GM23338 (cell line): ENCODE data around the gene LAD1.

Experiments
- CREB1 ChIP-seq: fragments of 250-450 bp; sonication (Bioruptor Pico); IDR thresholded peaks from 2 replicates; pipeline ENCODE4 v1.5.0; 2020; ENCODE audit warnings: low read depth, mild to moderate bottlenecking, moderate library complexity
- CTCF ChIP-seq, 2 experiments: fragments of 200-600 bp in 1 of 2; sonication (generic) in 1 of 2; conservative IDR thresholded peaks; 2 replicates each; pipeline versions ENCODE4 v1.5.1 to v1.6.1; 2016 to 2017; ENCODE audit warnings: antibody characterized with exemption in 2 of 2, low read depth in 2 of 2, mild to moderate bottlenecking in 2 of 2, moderate library complexity in 1 of 2
- EZH2 ChIP-seq: fragments of 200-600 bp; sonication (generic); IDR thresholded peaks from one replicate; pipeline ENCODE4 v1.8.0; 2017; ENCODE audit warnings: antibody characterized with exemption, mild to moderate bottlenecking, low read depth; ENCODE audit not compliant: unreplicated experiment
- EZH2phosphoT487 ChIP-seq: fragments of 200-600 bp; sonication (generic); IDR thresholded peaks from one replicate; pipeline ENCODE4 v1.8.1; 2018; ENCODE audit warnings: antibody characterized with exemption; ENCODE audit not compliant: unreplicated experiment
- JUNB ChIP-seq: IDR thresholded peaks from one replicate; pipeline ENCODE4 v1.6.1; 2016; ENCODE audit warnings: antibody characterized with exemption; ENCODE audit not compliant: unreplicated experiment
- NANOG ChIP-seq: IDR thresholded peaks from 2 replicates; pipeline ENCODE4 v1.6.1; 2016; ENCODE audit warnings: antibody characterized with exemption, borderline replicate concordance
- POLR2AphosphoS5 ChIP-seq: IDR thresholded peaks from 2 replicates; pipeline ENCODE4 v1.6.1; 2016; ENCODE audit warnings: antibody characterized with exemption, low read depth
- REST ChIP-seq: IDR thresholded peaks from one replicate; pipeline ENCODE4 v1.6.1; 2018; ENCODE audit warnings: antibody characterized with exemption; ENCODE audit not compliant: unreplicated experiment
- STAT1 ChIP-seq: IDR thresholded peaks from one replicate; pipeline ENCODE4 v1.6.1; 2016; ENCODE audit warnings: antibody characterized with exemption; ENCODE audit not compliant: unreplicated experiment
- ZNF331 ChIP-seq: fragments of 250-450 bp; sonication (Bioruptor Pico); IDR thresholded peaks from 2 replicates; pipeline ENCODE4 v1.5.0; 2020; ENCODE audit warnings: low read depth, mild to moderate bottlenecking, moderate library complexity

- TF ChIP-seq POLR2AphosphoS5 (no peak), CTCF (conservative IDR thresholded peaks at IDR 0.05; ENCODE audit: low read depth in 2 of 2) (no peak), EZH2phosphoT487 (no peak), REST (no peak), EZH2 (no peak), NANOG (no peak), ZNF331 (no peak), JUNB (no peak), STAT1 (no peak), CREB1 (CRISPR knock-in tag) (no peak)
These were observed 21.5 kb downstream of the LAD1 start, which contains the start of gene TNNT2 for GRCh38 chr1:201377611-201378092.
